A549 (cell line): ENCODE results near the gene MAN2B2.

Source experiments
- CTCF ChIP-seq: fragments of >200 bp; sonication (Bioruptor Twin); formaldehyde crosslinking; IDR thresholded peaks from 3 replicates; pipeline ENCODE4 v1.5.1; 2016
- HOXA7 ChIP-seq: fragments of 250-450 bp; sonication (Bioruptor Pico); IDR thresholded peaks from 2 replicates; pipeline ENCODE4 v1.5.0; 2020; ENCODE audit warnings: mild to moderate bottlenecking, moderate library complexity
- HOXB5 ChIP-seq: fragments of 250-450 bp; sonication (Bioruptor Pico); IDR thresholded peaks from 2 replicates; pipeline ENCODE4 v1.5.0; 2020; ENCODE audit warnings: mild to moderate bottlenecking, moderate library complexity
- KDM5A ChIP-seq: fragments of 200-600 bp; sonication (generic); IDR thresholded peaks from 2 replicates; pipeline ENCODE4 v1.6.1; 2016; ENCODE audit warnings: antibody characterized with exemption, mild to moderate bottlenecking
- POLR2A ChIP-seq: IDR thresholded peaks from 2 replicates; pipeline ENCODE4 v1.6.1; 2012; ENCODE audit warnings: mild to moderate bottlenecking, low read length
- RNF2 ChIP-seq: fragments of 200-600 bp; sonication (generic); IDR thresholded peaks from 2 replicates; pipeline ENCODE4 v1.6.1; 2016; ENCODE audit warnings: low read depth, mild to moderate bottlenecking, antibody characterized with exemption, moderate library complexity, borderline replicate concordance

- TF ChIP-seq CTCF (no peak), HOXA7 (no peak), KDM5A (no peak), RNF2 (no peak), HOXB5 (CRISPR knock-in tag) (no peak), POLR2A (no peak)
Measured at GRCh38 chr4:6584865-6585264, 9.9 kb downstream of the MAN2B2 start.
